ENCODE measurements around the gene TMEM150A.

TMEM150A gene

DNA sequence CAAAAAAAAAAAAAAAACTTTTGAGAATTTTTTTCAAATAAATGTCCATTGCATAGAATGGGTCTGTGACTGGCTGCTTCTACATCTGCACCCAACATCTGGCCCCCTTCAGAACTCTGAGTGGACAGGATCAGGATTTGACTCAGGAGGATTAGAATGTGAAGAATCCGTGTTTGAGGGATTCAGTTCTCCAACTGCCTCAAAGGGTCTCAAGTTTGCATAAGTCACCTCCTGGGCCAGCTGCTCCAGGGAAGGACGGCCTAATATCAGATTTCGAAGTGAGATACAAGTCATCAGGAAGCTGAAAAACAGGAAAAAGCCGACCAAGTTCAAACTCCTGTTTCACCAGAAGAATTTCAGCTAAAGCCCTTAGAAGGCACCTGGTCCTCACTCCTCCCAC is 52.7 kb downstream of the TMEM150A start:
- TF ChIP-seq GATA2 (IDR thresholded peaks at IDR 0.05; ENCODE audit: low read depth, low read length): no peak
- TF ChIP-seq GATA3 (IDR thresholded peaks at IDR 0.05; ENCODE audit: low read depth, low read length): no peak

DNA sequence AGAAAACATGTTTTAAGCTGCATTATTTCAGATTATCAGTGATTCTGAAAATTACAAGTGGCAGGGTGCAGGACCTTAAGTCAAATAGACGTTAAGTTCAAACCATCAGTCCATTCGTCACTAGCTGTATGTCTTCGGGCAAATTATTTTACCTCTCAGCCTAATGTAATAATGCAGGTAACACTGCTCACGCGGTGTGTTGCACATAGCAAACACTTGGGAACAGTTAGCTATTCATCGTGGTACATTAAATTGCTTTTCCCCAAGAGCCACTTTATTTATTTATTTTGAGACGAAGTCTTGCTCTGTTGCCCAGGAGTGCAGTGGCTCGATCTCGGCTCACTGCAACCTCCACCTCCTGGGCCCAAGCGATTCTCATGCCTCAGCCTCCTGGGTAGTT is 53.4 kb downstream of the TMEM150A start:
- TF ChIP-seq GATA2 (IDR thresholded peaks at IDR 0.05; ENCODE audit: low read depth, low read length) (no peak), GATA3 (IDR thresholded peaks at IDR 0.05; ENCODE audit: low read depth, low read length) (no peak)

- TF ChIP-seq GATA3 (IDR thresholded peaks at IDR 0.05; ENCODE audit: low read depth, low read length) (no peak), GATA2 (IDR thresholded peaks at IDR 0.05; ENCODE audit: low read depth, low read length) (no peak)
These were observed 53.9 kb downstream of the TMEM150A start for GRCh38 chr2:85548608-85548900.
